Heart left ventricle (tissue), 16 donors: Measurements from ENCODE around the gene SLFN12L. TPM values are rescaled to one million over a fixed set of nuclear protein-coding genes. Genes with fewer than 3 reads are reported as not detected.
"Not testable (repeated sequence)": the region's sequence is repeated elsewhere in the genome, so short reads cannot be mapped to it uniquely, and the experiment has no call there.

Experiments
- ATAC-seq, 4 donors: fragments of 200-7000 bp; cut with Tn5 transposase; one replicate each; pipeline ENCODE4 v1.9.1; 2020 to 2022; ENCODE audit warnings: moderate library complexity in 4 of 4, mild to moderate bottlenecking in 3 of 4, moderate number of reproducible peaks in 1 of 4
- DNase-seq, 5 donors: peaks; one replicate each; pipeline ENCODE4 v3.0.0-alpha.2; 2020
- H3K27ac ChIP-seq, 12 donors: fragments of 200-600 bp; sonication (generic) in 4 of 12; one replicate each; pipeline versions ENCODE4 v1.5.0 to v1.8.0; 2016 to 2022; ENCODE audit warnings: mild to moderate bottlenecking in 2 of 12
- H3K27me3 ChIP-seq, 9 donors: fragments of 200-600 bp; sonication (generic) in 2 of 9; one replicate each; pipeline versions ENCODE4 v1.5.1 to v1.8.0; 2016 to 2022; ENCODE audit warnings: mild to moderate bottlenecking in 3 of 9
- H3K36me3 ChIP-seq, 9 donors: fragments of 200-600 bp; sonication (generic) in 2 of 9; one replicate each; pipeline versions ENCODE4 v1.5.0 to v1.8.0; 2018 to 2022; ENCODE audit warnings: mild to moderate bottlenecking in 2 of 9
- H3K4me1 ChIP-seq, 12 donors: fragments of 200-600 bp; sonication (generic) in 4 of 12; one replicate each; pipeline versions ENCODE4 v1.5.0 to v1.8.0; 2016 to 2022; ENCODE audit warnings: mild to moderate bottlenecking in 3 of 12
- H3K4me3 ChIP-seq, 12 donors: fragments of 200-600 bp; sonication (generic) in 4 of 12; one replicate each; pipeline versions ENCODE4 v1.5.0 to v1.8.0; 2017 to 2022; ENCODE audit warnings: mild to moderate bottlenecking in 9 of 12, moderate library complexity in 4 of 12
- H3K9me3 ChIP-seq, 12 donors: fragments of 200-600 bp; sonication (generic) in 4 of 12; one replicate each; pipeline versions ENCODE4 v1.5.0 to v1.8.0; 2016 to 2022; ENCODE audit warnings: mild to moderate bottlenecking in 1 of 12
- CTCF ChIP-seq, 12 donors: fragments of 200-600 bp; sonication (generic) in 4 of 12; IDR thresholded peaks; one replicate each; pipeline versions ENCODE4 v1.5.0 to v1.8.0; 2018 to 2022; ENCODE audit warnings: antibody characterized with exemption in 12 of 12, mild to moderate bottlenecking in 5 of 12
- POLR2A ChIP-seq, 2 donors: fragments of 450-650 bp; IDR thresholded peaks; one replicate each; pipeline ENCODE4 v1.6.1; 2017; ENCODE audit warnings: antibody characterized with exemption in 2 of 2, mild to moderate bottlenecking in 2 of 2, moderate library complexity in 2 of 2
- WGBS, 4 donors: extraction: QIAGEN DNeasy Blood & Tissue Kit in 2 of 4; methylation state at CpG; one replicate each; pipeline versions ENCODE4 v1.1.5 to v1.1.7; 2013 to 2018; 5-methylcytosine and 5-hydroxymethylcytosine counted together
- intact Hi-C, 10 donors: fragments of 100-400 bp; cut with DNase I; formaldehyde crosslinking; loops; one replicate each; pipeline versions ENCODE4 v1.11.1 to v1.14.2; 2022
- polyA plus RNA-seq, 2 donors: library from polyadenylated mRNA; stranded (reverse); fragments of 200-250 nt; gene quantifications; one replicate each; pipeline ENCODE4 v1.2.3, GENCODE V29; 2013
- total RNA-seq, 9 donors: library from RNA; depleted of rRNA in 2 of 9; stranded (reverse); fragments of >200 nt in 2 of 9; fragmentation: NEBNext Ultra II Directional in 3 of 9; extraction: Animal tissue kit (Norgen Biotek cat#: 25700) in 3 of 9; gene quantifications; one replicate each; pipeline versions ENCODE4 v1.1.0 to v1.2.4, GENCODE V29; 2016 to 2023
- donor health status: ischemic (EF 13 %, LVEDD 7.1; RV severe dilation, severe dysfunction).
- donor health status: healthy with polysubstance abuse.
- donor health status: DM: no; HTN: yes; CAD: no.
- donor health status: DM: no; HTN: no; CAD: no.
- donor health status: ischemic (EF 25% LVEDD 6.9; RV normal size, moderate dysfunction).
- donor health status: ischemic (EF 25% LVEDD 5.7; RV mildly dilated, moderate dysfunction).
- donor health status: healthy.
- donor health status: DM: yes; HTN: yes; CAD: no.
- donor health status: ischemic (EF 35%, LVEDD 5.7; RV mildly dilated, moderate dysfunction).
- donor health status: nonischemic (EF 11% LVEDD 7.7; RV severe dilation, severe dysfunction).
- donor health status: DM: yes; HTN: yes; CAD: no.
- donor health status: PGD.
- donor health status: ischemic (EF 29% LVEDD 5.4; RV normal size, mild dysfunction).
- donor health status: nonischemic (EF 23%, LVEDD 6.1; RV moderate dilation, normal function).

SLFN12L gene
- total and polyA plus RNA-seq, 11 donors: 0.14 to 7.3 (median 0.60) TPM

GRCh38 chr17:35534576-35535093, 2.8 kb downstream of the SLFN12L start:
- DNase-seq (no peak), ATAC-seq (no peak)
- H3K27ac ChIP-seq: peak overlapping the region in 1 of 12 donors; percentile 93
- H3K9me3 ChIP-seq: no peaks in the 10 kb centered on the region
- H3K36me3 ChIP-seq: no peaks in the 10 kb centered on the region
- H3K4me1 ChIP-seq: peaks cover 0 to 40% (median 25%) of the 10 kb centered on the region in 12 donors
- 84 to 94% (median 89%) methylated on average over 3 of the region's 3 CpGs for WGBS, 4 donors
- no peaks in the 10 kb centered on the region for H3K27me3 ChIP-seq
- intact Hi-C loops: loop anchor here in 9 of 10 donors (1.0 to 10.0 kb wide), 12 partner anchors 82 to 1112 kb away; partner anchors contain the start of genes SLFN12 (in 4 of the 9), SLFN5 (in 3 of the 9), NLE1 (in 2 of the 9) and UNC45B (in 2 of the 9)
- H3K4me3 ChIP-seq: peak overlapping the region in 2 of 12 donors; percentile 3 to 59
- TF ChIP-seq CTCF (IDR thresholded peaks at IDR 0.05) (no peak), POLR2A (IDR thresholded peaks at IDR 0.05) (no peak)

GRCh38 chr17:35531160-35531559, 6.3 kb downstream of the SLFN12L start:
- H3K27ac ChIP-seq: no peak overlapping the region
- TF ChIP-seq CTCF (IDR thresholded peaks at IDR 0.05) (no peak), POLR2A (IDR thresholded peaks at IDR 0.05) (no peak)
- DNase-seq (no peak), ATAC-seq (no peak)
- intact Hi-C loops: loop anchor here in 8 of 10 donors (2.0 to 10.0 kb wide), 6 partner anchors 96 to 386 kb away; partner anchors contain the start of genes NLE1 (in 2 of the 8), SLFN12 (in 2 of the 8), SLFN5 (in 2 of the 8) and UNC45B (in 2 of the 8)
- H3K4me1 ChIP-seq: peaks cover 0 to 5% (median 0%) of the 10 kb centered on the region in 12 donors
- WGBS, 4 donors: 69 to 80% (median 72%) methylated on average over 1 of the region's 1 CpG
- no peak overlapping the region for H3K4me3 ChIP-seq
- no peaks in the 10 kb centered on the region for H3K36me3 ChIP-seq
- H3K27me3 ChIP-seq: no peaks in the 10 kb centered on the region
- H3K9me3 ChIP-seq: peaks cover 0 to 2% (median 0%) of the 10 kb centered on the region in 12 donors

GRCh38 chr17:35529866-35530265, 7.6 kb downstream of the SLFN12L start:
- peaks cover 0 to 3% (median 0%) of the 10 kb centered on the region in 12 donors for H3K4me1 ChIP-seq
- no peaks in the 10 kb centered on the region for H3K27me3 ChIP-seq
- peaks cover 0 to 2% (median 0%) of the 10 kb centered on the region in 12 donors for H3K9me3 ChIP-seq
- WGBS, 4 donors: 89 to 90% (median 90%) methylated on average over 8 of the region's 8 CpGs
- no peak for TF ChIP-seq CTCF (IDR thresholded peaks at IDR 0.05)
- TF ChIP-seq POLR2A (IDR thresholded peaks at IDR 0.05): no peak
- H3K4me3 ChIP-seq: no peak overlapping the region
- DNase-seq: no peak
- intact Hi-C loops: loop anchor here in 9 of 10 donors (2.0 to 10.0 kb wide), 8 partner anchors 95 to 1095 kb away; partner anchors contain the start of genes NLE1 (in 2 of the 9), SLFN12 (in 2 of the 9), SLFN5 (in 2 of the 9) and UNC45B (in 2 of the 9)
- no peak for ATAC-seq
- no peaks in the 10 kb centered on the region for H3K36me3 ChIP-seq
- H3K27ac ChIP-seq: no peak overlapping the region

- H3K36me3 ChIP-seq, H3K9me3 ChIP-seq, H3K27me3 ChIP-seq, H3K4me1 ChIP-seq, ATAC-seq, DNase-seq, H3K4me3 ChIP-seq, H3K27ac ChIP-seq: not testable (repeated sequence)
- 96 to 98% (median 97%) methylated on average over 1 of the region's 1 CpG for WGBS, 4 donors
- intact Hi-C loops: loop anchor here in 2 of 10 donors (5.0 to 10.0 kb wide), 2 partner anchors 362 to 1095 kb away; no protein-coding TSS in a partner anchor
Measured at GRCh38 chr17:35529326-35529725, 8.2 kb downstream of the SLFN12L start.
